OCI-LY1 (cell line): ENCODE results near the gene RBL1.

Experiments used
- H2AFZ ChIP-seq: fragments of 200-600 bp; sonication (generic), shearing (Covaris generic); 2 replicates; pipeline ENCODE4 v1.6.0; 2014; ENCODE audit warnings: antibody characterized with exemption, mild to moderate bottlenecking, low read length
- H3F3A ChIP-seq: fragments of 200-600 bp; sonication (generic), shearing (Covaris generic); 2 replicates; pipeline ENCODE4 v1.6.0; 2014; ENCODE audit warnings: mild to moderate bottlenecking, antibody characterized with exemption, low read length, moderate library complexity; ENCODE audit not compliant: insufficient read depth
- H3K27ac ChIP-seq: fragments of 200-600 bp; sonication (generic); 2 replicates; pipeline ENCODE4 v1.5.1; 2014; ENCODE audit warnings: low read length, mixed run types, mild to moderate bottlenecking, low read depth; ENCODE audit not compliant: poor library complexity, severe bottlenecking
- H3K27me3 ChIP-seq: fragments of 200-600 bp; sonication (generic); 2 replicates; pipeline ENCODE4 v1.6.0; 2014; ENCODE audit warnings: antibody characterized with exemption, mild to moderate bottlenecking, low read length, moderate library complexity; ENCODE audit not compliant: insufficient read depth
- H3K36me3 ChIP-seq: fragments of 200-600 bp; sonication (generic); 2 replicates; pipeline ENCODE4 v1.6.1; 2014; ENCODE audit warnings: mild to moderate bottlenecking, antibody characterized with exemption, low read length, moderate library complexity, mixed read lengths; ENCODE audit not compliant: insufficient read depth
- H3K4me1 ChIP-seq: fragments of 200-600 bp; sonication (generic); 2 replicates; pipeline ENCODE4 v1.5.1; 2014; ENCODE audit warnings: mild to moderate bottlenecking, low read length, moderate library complexity; ENCODE audit not compliant: insufficient read depth, severe bottlenecking
- H3K4me2 ChIP-seq: fragments of 200-600 bp; sonication (generic), shearing (Covaris generic); 2 replicates; pipeline ENCODE4 v1.6.1; 2014; ENCODE audit warnings: low read length
- H3K4me3 ChIP-seq: fragments of 200-600 bp; sonication (generic); 2 replicates; pipeline ENCODE4 v1.5.1; 2014; ENCODE audit warnings: low read length, low read depth, mild to moderate bottlenecking, mixed read lengths; ENCODE audit not compliant: poor library complexity, severe bottlenecking
- H3K79me2 ChIP-seq: fragments of 200-600 bp; shearing (Covaris generic); 2 replicates; pipeline ENCODE4 v1.6.1; 2016; ENCODE audit warnings: mixed run types, low read length, mixed read lengths; ENCODE audit not compliant: insufficient read depth
- H3K9ac ChIP-seq: fragments of 200-600 bp; sonication (generic), shearing (Covaris generic); 2 replicates; pipeline ENCODE4 v1.6.1; 2014; ENCODE audit warnings: mild to moderate bottlenecking, low read length, mixed read lengths
- H3K9me2 ChIP-seq: fragments of 200-600 bp; sonication (generic), shearing (Covaris generic); 2 replicates; pipeline ENCODE4 v1.6.1; 2014; ENCODE audit warnings: low read depth, mild to moderate bottlenecking, low read length, mixed read lengths
- H3K9me3 ChIP-seq: fragments of 200-600 bp; shearing (Covaris generic); 2 replicates; pipeline ENCODE4 v1.6.1; 2014; ENCODE audit warnings: low read length, mixed read lengths
- H4K20me1 ChIP-seq: fragments of 200-600 bp; sonication (generic), shearing (Covaris generic); 2 replicates; pipeline ENCODE4 v1.6.0; 2016; ENCODE audit warnings: mild to moderate bottlenecking, low read length; ENCODE audit not compliant: insufficient read depth
- CTCF ChIP-seq: fragments of 200-600 bp; sonication (generic), shearing (Covaris generic); IDR thresholded peaks from 2 replicates; pipeline ENCODE4 v1.5.1; 2017; ENCODE audit warnings: mild to moderate bottlenecking, antibody characterized with exemption, low read length, moderate library complexity, mixed read lengths
- EZH2 ChIP-seq: fragments of 200-600 bp; sonication (generic), shearing (Covaris generic); IDR thresholded peaks from 2 replicates; pipeline ENCODE4 v1.8.0; 2017; ENCODE audit warnings: borderline replicate concordance, mixed run types, mild to moderate bottlenecking, antibody characterized with exemption, low read length, moderate library complexity, mixed read lengths

Gene RBL1

GRCh38 chr20:36957875-36958667 lies 137.7 kb downstream of the RBL1 start:
- Histone ChIP-seq H2AFZ (no peak overlapping the region), H3K9ac (no peak overlapping the region), H3K27ac (no peak overlapping the region), H3K9me3 (0 out of 2 replicates have a peak, but pooled peaks cover 3% of the 10 kb centered on the region), H3K79me2 (no peaks in the 10 kb centered on the region), H3K27me3 (no peaks in the 10 kb centered on the region), H3K9me2 (no peaks in the 10 kb centered on the region), H3K36me3 (no peaks in the 10 kb centered on the region), H3K4me3 (no peak overlapping the region), H4K20me1 (no peaks in the 10 kb centered on the region), H3F3A (no peaks in the 10 kb centered on the region), H3K4me1 (no peaks in the 10 kb centered on the region), H3K4me2 (no peak overlapping the region)
- TF ChIP-seq EZH2 (no peak), CTCF (no peak)

- H3K9ac ChIP-seq = no peak overlapping the region
- no peaks in the 10 kb centered on the region for H3F3A ChIP-seq
- H3K36me3 ChIP-seq = no peaks in the 10 kb centered on the region
- no peak overlapping the region for H2AFZ ChIP-seq
- H3K27ac ChIP-seq = no peak overlapping the region
- H3K9me3 ChIP-seq = no peaks in the 10 kb centered on the region
- no peak for TF ChIP-seq CTCF
- TF ChIP-seq EZH2 = no peak
- no peaks in the 10 kb centered on the region for H4K20me1 ChIP-seq
- H3K79me2 ChIP-seq = no peaks in the 10 kb centered on the region
- H3K4me1 ChIP-seq = peaks cover 7% of the 10 kb centered on the region
- no peak overlapping the region for H3K4me2 ChIP-seq
- no peak overlapping the region for H3K4me3 ChIP-seq
- no peaks in the 10 kb centered on the region for H3K9me2 ChIP-seq
- H3K27me3 ChIP-seq = no peaks in the 10 kb centered on the region
Observed at GRCh38 chr20:36956674-36957073, 139.1 kb downstream of the RBL1 start.

DNA sequence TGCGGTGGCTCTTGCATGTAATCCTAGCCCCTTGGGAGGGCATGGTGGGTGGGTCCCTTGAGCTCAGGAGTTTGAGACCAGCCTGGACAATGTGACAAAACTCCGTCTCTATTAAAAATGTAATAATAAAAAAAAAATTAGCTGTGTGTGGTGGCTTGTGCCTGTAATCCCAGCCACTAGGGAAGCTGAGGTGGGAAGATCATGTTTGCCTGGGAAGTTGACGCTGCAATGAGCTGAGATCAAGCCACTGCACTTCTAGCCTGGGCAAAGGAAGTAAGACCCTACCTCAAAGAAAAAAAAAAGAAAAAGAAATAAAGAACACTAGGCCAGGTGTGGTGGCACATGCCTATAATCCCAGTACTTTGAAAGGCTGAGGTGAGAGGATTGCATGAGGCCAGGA lies 139.8 kb downstream of the RBL1 start:
- Histone ChIP-seq H3K9me2 (no peaks in the 10 kb centered on the region), H3K4me3 (no peak overlapping the region), H3K9me3 (no peaks in the 10 kb centered on the region), H3K36me3 (no peaks in the 10 kb centered on the region), H4K20me1 (no peaks in the 10 kb centered on the region), H3K27me3 (no peaks in the 10 kb centered on the region), H3K27ac (no peak overlapping the region), H3F3A (no peaks in the 10 kb centered on the region), H3K9ac (no peak overlapping the region), H3K4me1 (peaks cover 7% of the 10 kb centered on the region), H3K4me2 (no peak overlapping the region), H3K79me2 (no peaks in the 10 kb centered on the region), H2AFZ (no peak overlapping the region)
- TF ChIP-seq EZH2 (no peak), CTCF (no peak)
